ENCODE data around the gene SBK3.
"Not testable (repeated sequence)": the region's sequence is repeated elsewhere in the genome, so short reads cannot be mapped to it uniquely, and the experiment has no call there.

Gene SBK3

GRCh38 chr19:55545443-55545842 is at the start of gene SBK3:
Gene SBK3 (minus strand): TSS chr19:55545543. CDS start chr19:55545543, 0 bp downstream.
- no peak for DNase-seq (ENCODE audit: low read depth in 2 of 2)

GRCh38 chr19:55593096-55593772 is 47.9 kb upstream of the SBK3 start:
- no peak for DNase-seq (ENCODE audit: low read depth in 2 of 2)

GRCh38 chr19:55592391-55593090 is 47.2 kb upstream of the SBK3 start:
- no peak for DNase-seq (ENCODE audit: low read depth in 2 of 2)

- DNase-seq (ENCODE audit: low read depth in 2 of 2): no peak
These were observed 46.2 kb upstream of the SBK3 start for GRCh38 chr19:55591555-55591954.

GRCh38 chr19:55590617-55591016 is 45.3 kb upstream of the SBK3 start:
- DNase-seq (ENCODE audit: low read depth in 2 of 2): no peak

GRCh38 chr19:55590109-55590508 is 44.8 kb upstream of the SBK3 start:
- DNase-seq (ENCODE audit: low read depth in 2 of 2): no peak

- no peak for DNase-seq (ENCODE audit: low read depth in 2 of 2)
These were observed 43.4 kb upstream of the SBK3 start for GRCh38 chr19:55588738-55589137.

GRCh38 chr19:55586976-55587668 is 41.8 kb upstream of the SBK3 start:
- peak; percentile 82 to 87 for DNase-seq (ENCODE audit: low read depth in 2 of 2)

- no peak for DNase-seq (ENCODE audit: low read depth in 2 of 2)
These were observed 40.5 kb upstream of the SBK3 start for GRCh38 chr19:55585658-55586339.

GRCh38 chr19:55584871-55585270 is 39.5 kb upstream of the SBK3 start:
- no peak for DNase-seq (ENCODE audit: low read depth in 2 of 2)

GRCh38 chr19:55583897-55584296 is 38.6 kb upstream of the SBK3 start:
- DNase-seq (ENCODE audit: low read depth in 2 of 2): not testable (repeated sequence)

- not testable (repeated sequence) for DNase-seq (ENCODE audit: low read depth in 2 of 2)
These were observed 36.9 kb upstream of the SBK3 start for GRCh38 chr19:55582284-55582683.

- no peak for DNase-seq (ENCODE audit: low read depth in 2 of 2)
These were observed 36.5 kb upstream of the SBK3 start for GRCh38 chr19:55581823-55582223.

GRCh38 chr19:55581145-55581822 is 35.9 kb upstream of the SBK3 start:
- no peak for DNase-seq (ENCODE audit: low read depth in 2 of 2)

GRCh38 chr19:55580628-55581144 is 35.3 kb upstream of the SBK3 start, which contains the start of gene ZNF579:
Gene ZNF579 (minus strand): TSS chr19:55580848. CDS start chr19:55579639, 1,209 bp downstream.
- peak; percentile 52 to 60 for DNase-seq (ENCODE audit: low read depth in 2 of 2)

- DNase-seq (ENCODE audit: low read depth in 2 of 2): no peak
These were observed 34.7 kb upstream of the SBK3 start for GRCh38 chr19:55579766-55580621.

GRCh38 chr19:55578761-55579747 is 33.7 kb upstream of the SBK3 start:
- no peak for DNase-seq (ENCODE audit: low read depth in 2 of 2)

- no peak for DNase-seq (ENCODE audit: low read depth in 2 of 2)
These were observed 32.9 kb upstream of the SBK3 start for GRCh38 chr19:55578031-55578760.
